Measurements from ENCODE around the gene OR4C16. TPM values are rescaled to one million over a fixed set of nuclear protein-coding genes. Genes with fewer than 3 reads are reported as not detected.

The OR4C16 gene, protein sequence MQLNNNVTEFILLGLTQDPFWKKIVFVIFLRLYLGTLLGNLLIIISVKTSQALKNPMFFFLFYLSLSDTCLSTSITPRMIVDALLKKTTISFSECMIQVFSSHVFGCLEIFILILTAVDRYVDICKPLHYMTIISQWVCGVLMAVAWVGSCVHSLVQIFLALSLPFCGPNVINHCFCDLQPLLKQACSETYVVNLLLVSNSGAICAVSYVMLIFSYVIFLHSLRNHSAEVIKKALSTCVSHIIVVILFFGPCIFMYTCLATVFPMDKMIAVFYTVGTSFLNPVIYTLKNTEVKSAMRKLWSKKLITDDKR
- not detected in 2 replicates for total RNA-seq

GRCh38 chr11:55571828-55572227, at the start of gene OR4C16:
OR4C16 (plus strand) TSS chr11:55572128; CDS start chr11:55572128, 0 bp downstream.
- no peak for DNase-seq (ENCODE audit: low read depth)
- Histone ChIP-seq H3K27me3 (ENCODE audit: control insufficient read depth, insufficient read depth, low read length) (no peaks in the 10 kb centered on the region), H3K4me3 (ENCODE audit: low read depth, low read length) (no peak within 1 kb of the TSS), H3K36me3 (ENCODE audit: control insufficient read depth, insufficient read depth, low read length) (no peaks in the 10 kb centered on the region)
- TF ChIP-seq CTCF (IDR thresholded peaks at IDR 0.05; ENCODE audit: insufficient read depth, low read length, poor library complexity, severe bottlenecking) = no peak

GRCh38 chr11:55554169-55554568, 17.8 kb upstream of the OR4C16 start, which contains the start of gene OR4C15:
OR4C15 (plus strand) TSS chr11:55554469; CDS start chr11:55554469, 0 bp downstream.
- no peak for DNase-seq (ENCODE audit: low read depth)
- no peaks in the 10 kb centered on the region for H3K27me3 ChIP-seq (ENCODE audit: control insufficient read depth, insufficient read depth, low read length)
- no peak for TF ChIP-seq CTCF (IDR thresholded peaks at IDR 0.05; ENCODE audit: insufficient read depth, low read length, poor library complexity, severe bottlenecking)
- no peaks in the 10 kb centered on the region for H3K36me3 ChIP-seq (ENCODE audit: control insufficient read depth, insufficient read depth, low read length)
- H3K4me3 ChIP-seq (ENCODE audit: low read depth, low read length) = no peak within 1 kb of the TSS

DNA sequence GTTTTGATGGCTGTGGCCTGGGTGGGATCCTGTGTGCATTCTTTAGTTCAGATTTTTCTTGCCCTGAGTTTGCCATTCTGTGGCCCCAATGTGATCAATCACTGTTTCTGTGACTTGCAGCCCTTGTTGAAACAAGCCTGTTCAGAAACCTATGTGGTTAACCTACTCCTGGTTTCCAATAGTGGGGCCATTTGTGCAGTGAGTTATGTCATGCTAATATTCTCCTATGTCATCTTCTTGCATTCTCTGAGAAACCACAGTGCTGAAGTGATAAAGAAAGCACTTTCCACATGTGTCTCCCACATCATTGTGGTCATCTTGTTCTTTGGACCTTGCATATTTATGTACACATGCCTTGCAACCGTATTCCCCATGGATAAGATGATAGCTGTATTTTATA, 620 bp downstream of the OR4C16 start:
- no peaks in the 10 kb centered on the region for H3K27me3 ChIP-seq (ENCODE audit: control insufficient read depth, insufficient read depth, low read length)
- no peak for TF ChIP-seq CTCF (IDR thresholded peaks at IDR 0.05; ENCODE audit: insufficient read depth, low read length, poor library complexity, severe bottlenecking)
- H3K36me3 ChIP-seq (ENCODE audit: control insufficient read depth, insufficient read depth, low read length) = no peaks in the 10 kb centered on the region
- H3K4me3 ChIP-seq (ENCODE audit: low read depth, low read length) = no peak overlapping the region
- DNase-seq (ENCODE audit: low read depth) = no peak

DNA sequence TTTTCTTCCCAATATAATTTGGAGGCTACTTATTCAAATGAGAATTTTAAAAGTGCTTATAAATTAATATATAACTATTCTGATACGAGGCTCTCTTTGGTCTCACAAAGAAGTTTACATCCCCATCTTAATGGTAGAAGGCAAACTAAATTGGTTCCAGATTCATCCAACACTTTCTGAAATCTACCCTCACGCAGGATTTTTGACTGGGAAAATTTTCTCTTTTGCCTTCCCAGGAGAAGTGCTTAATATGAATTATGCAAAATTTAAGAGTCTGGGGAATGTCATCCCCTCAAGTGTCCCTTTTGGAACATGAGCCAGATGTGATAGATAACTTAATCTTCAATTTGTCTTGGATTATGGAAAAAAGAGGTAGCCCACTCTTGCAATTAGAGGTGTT, 35.6 kb downstream of the OR4C16 start, which contains the start of gene OR4C11:
Gene OR4C11 (minus strand): TSS at position 101 of the 400 bp plus-strand sequence. CDS start 3,272 bp downstream, outside the sequence.
- Histone ChIP-seq H3K27me3 (ENCODE audit: control insufficient read depth, insufficient read depth, low read length) (no peaks in the 10 kb centered on the region), H3K4me3 (ENCODE audit: low read depth, low read length) (no peak within 1 kb of the TSS), H3K36me3 (ENCODE audit: control insufficient read depth, insufficient read depth, low read length) (no peaks in the 10 kb centered on the region)
- no peak for DNase-seq (ENCODE audit: low read depth)
- TF ChIP-seq CTCF (IDR thresholded peaks at IDR 0.05; ENCODE audit: insufficient read depth, low read length, poor library complexity, severe bottlenecking) = no peak

Other genes starting within 250 kb of the OR4C16 start
- not detected in 2 replicates for gene OR4A16, start 228.9 kb upstream of the OR4C16 start, total RNA-seq
- gene OR4A15, start 204.2 kb upstream of the OR4C16 start, total RNA-seq = not detected in 2 replicates
- gene OR4C15, start 17.7 kb upstream of the OR4C16 start, total RNA-seq = not detected in 2 replicates
- not detected in 2 replicates for gene OR4C11, start 35.5 kb downstream of the OR4C16 start, total RNA-seq
- gene OR4P4, start 63.0 kb downstream of the OR4C16 start, total RNA-seq = not detected in 2 replicates
- not detected in 2 replicates for gene OR4S2, start 76.2 kb downstream of the OR4C16 start, total RNA-seq
- gene OR4C6, start 90.1 kb downstream of the OR4C16 start, total RNA-seq = not detected in 2 replicates
- gene OR5D13, start 201.3 kb downstream of the OR4C16 start, total RNA-seq = not detected in 2 replicates
- not detected in 2 replicates for gene OR5D14, start 223.4 kb downstream of the OR4C16 start, total RNA-seq
- gene OR5L1, start 239.2 kb downstream of the OR4C16 start, total RNA-seq = not detected in 2 replicates
- gene OR5D18, start 247.5 kb downstream of the OR4C16 start, total RNA-seq = not detected in 2 replicates

Measured in kidney epithelial cell (primary cell).